IMR-90 (cell line): Measurements from ENCODE around the gene TRMO.

Source experiments
- CTCF ChIP-seq: conservative IDR thresholded peaks from 2 replicates; pipeline ENCODE4 v1.5.1; 2012; ENCODE audit warnings: mild to moderate bottlenecking, low read depth, low read length, improper control_type of control experiment
- MAZ ChIP-seq: IDR thresholded peaks from 2 replicates; pipeline ENCODE4 v1.6.1; 2012; ENCODE audit warnings: low read depth, mild to moderate bottlenecking, low read length, improper control_type of control experiment, moderate library complexity, borderline replicate concordance
- RFX5 ChIP-seq: IDR thresholded peaks from 2 replicates; pipeline ENCODE4 v1.8.0; 2012; ENCODE audit warnings: low read depth, mild to moderate bottlenecking, low read length, moderate library complexity
- USF2 ChIP-seq: fragments of 150-350 bp; IDR thresholded peaks from 2 replicates; pipeline ENCODE4 v1.6.1; 2017; ENCODE audit warnings: mild to moderate bottlenecking, antibody characterized with exemption, low read length, low read depth

- TF ChIP-seq USF2 (no peak), CTCF (peak; percentile 27; the same call in 1 of the 2 replicates), RFX5 (no peak), MAZ (no peak)
These were observed 32.3 kb upstream of the TRMO start for GRCh38 chr9:97954550-97954989.
